Measurements from ENCODE around the gene SORCS3. TPM values are rescaled to one million over a fixed set of nuclear protein-coding genes. Genes with fewer than 3 reads are reported as not detected.

Gene SORCS3
- total RNA-seq, 1 donor from 2014 or later = 0.25 TPM

DNA sequence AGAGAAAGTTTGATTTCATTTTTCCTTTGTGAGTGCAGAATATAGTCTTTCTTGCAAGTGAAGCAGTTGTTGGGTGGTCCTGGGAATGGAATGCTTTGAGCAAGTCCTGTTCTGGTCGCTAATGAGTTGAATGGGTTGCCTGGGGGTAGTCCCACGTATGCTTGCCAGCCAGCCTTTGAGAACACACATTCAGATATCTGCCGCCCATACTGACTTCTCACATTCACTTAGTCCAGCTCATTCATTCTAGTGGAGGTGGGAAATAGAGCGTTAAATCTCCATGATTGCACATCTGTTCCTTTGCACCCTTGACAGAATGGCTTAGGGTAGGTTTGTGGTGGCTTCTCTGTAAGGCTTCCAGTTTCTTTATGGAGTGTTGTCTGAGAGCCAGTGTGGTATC lies 256.6 kb downstream of the SORCS3 start:
- Histone ChIP-seq H3K27me3 (no peaks in the 10 kb centered on the region), H3K9me3 (no peaks in the 10 kb centered on the region)
- intact Hi-C loops (cut with DNase I) = no loop called here

GRCh38 chr10:104899779-104900178 lies 258.7 kb downstream of the SORCS3 start:
- no peaks in the 10 kb centered on the region for H3K36me3 ChIP-seq
- no peak overlapping the region for H3K27ac ChIP-seq
- no peaks in the 10 kb centered on the region for H3K4me1 ChIP-seq
- no peak for DNase-seq (ENCODE audit: extremely low spot score in 2 of 2)
- TF ChIP-seq CTCF (IDR thresholded peaks at IDR 0.05) (no peak), POLR2AphosphoS5 (IDR thresholded peaks at IDR 0.05; ENCODE audit: insufficient read depth in 1 of 2, low read depth in 1 of 2) (no peak), POLR2A (IDR thresholded peaks at IDR 0.05) (no peak)
- intact Hi-C loops (cut with DNase I) = no loop called here
- H3K4me3 ChIP-seq = no peak overlapping the region
- no peaks in the 10 kb centered on the region for H3K9me3 ChIP-seq
- H3K27me3 ChIP-seq = no peaks in the 10 kb centered on the region

More for the DNA sequence above, 256.6 kb downstream of the SORCS3 start:
- H3K27ac ChIP-seq = no peak overlapping the region
- H3K4me3 ChIP-seq = no peak overlapping the region
- TF ChIP-seq CTCF (IDR thresholded peaks at IDR 0.05) (no peak), POLR2A (IDR thresholded peaks at IDR 0.05) (no peak), POLR2AphosphoS5 (IDR thresholded peaks at IDR 0.05; ENCODE audit: insufficient read depth in 1 of 2, low read depth in 1 of 2) (no peak)
- H3K36me3 ChIP-seq = no peaks in the 10 kb centered on the region
- H3K4me1 ChIP-seq = no peaks in the 10 kb centered on the region
- DNase-seq (ENCODE audit: extremely low spot score in 2 of 2) = no peak

- no peaks in the 10 kb centered on the region for H3K36me3 ChIP-seq
- intact Hi-C loops (cut with DNase I) = no loop called here
- no peaks in the 10 kb centered on the region for H3K9me3 ChIP-seq
These were observed 262.3 kb downstream of the SORCS3 start for GRCh38 chr10:104903433-104903832.

DNA sequence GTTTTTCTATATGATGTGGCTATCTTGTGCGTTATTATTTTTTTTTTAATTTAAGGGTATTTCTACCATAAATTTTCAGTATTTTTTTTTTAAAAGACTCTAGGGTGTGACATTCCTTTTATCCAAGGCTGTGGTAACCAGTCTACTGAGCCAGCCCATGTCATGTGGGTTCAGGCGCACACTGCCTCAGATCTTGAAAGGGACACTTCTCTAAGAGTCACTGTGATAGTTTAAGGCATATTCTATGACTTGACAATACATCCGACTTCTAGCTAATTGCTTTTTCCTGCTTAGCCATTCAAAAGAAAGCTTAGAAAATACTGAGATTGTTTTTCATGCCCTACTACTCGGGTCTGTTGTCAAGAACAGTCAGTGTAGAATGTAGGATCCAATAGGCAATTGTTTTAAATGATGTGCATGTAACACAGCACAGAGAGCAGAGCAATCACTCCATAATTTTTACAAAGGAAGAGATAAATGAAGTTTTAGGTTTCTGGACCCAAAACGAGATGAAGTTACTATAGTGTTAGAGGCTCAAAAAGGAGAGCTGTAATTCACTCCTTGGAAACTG lies 263.7 kb downstream of the SORCS3 start:
- intact Hi-C loops (cut with DNase I) = no loop called here
- no peak for DNase-seq (ENCODE audit: extremely low spot score in 2 of 2)
- no peaks in the 10 kb centered on the region for H3K36me3 ChIP-seq
- no peaks in the 10 kb centered on the region for H3K9me3 ChIP-seq
- no peaks in the 10 kb centered on the region for H3K4me1 ChIP-seq
- no peak overlapping the region for H3K4me3 ChIP-seq
- H3K27me3 ChIP-seq = no peaks in the 10 kb centered on the region
- TF ChIP-seq CTCF (IDR thresholded peaks at IDR 0.05) = no peak
- no peak for TF ChIP-seq POLR2AphosphoS5 (IDR thresholded peaks at IDR 0.05; ENCODE audit: insufficient read depth in 1 of 2, low read depth in 1 of 2)
- no peak for TF ChIP-seq POLR2A (IDR thresholded peaks at IDR 0.05)
- H3K27ac ChIP-seq = no peak overlapping the region

More at GRCh38 chr10:104903433-104903832, 262.3 kb downstream of the SORCS3 start:
- no peak for DNase-seq (ENCODE audit: extremely low spot score in 2 of 2)
- H3K4me1 ChIP-seq = no peaks in the 10 kb centered on the region
- H3K27ac ChIP-seq = no peak overlapping the region
- H3K4me3 ChIP-seq = no peak overlapping the region
- TF ChIP-seq POLR2A (IDR thresholded peaks at IDR 0.05) = no peak
- no peak for TF ChIP-seq CTCF (IDR thresholded peaks at IDR 0.05)
- TF ChIP-seq POLR2AphosphoS5 (IDR thresholded peaks at IDR 0.05; ENCODE audit: insufficient read depth in 1 of 2, low read depth in 1 of 2) = no peak
- no peaks in the 10 kb centered on the region for H3K27me3 ChIP-seq

DNA sequence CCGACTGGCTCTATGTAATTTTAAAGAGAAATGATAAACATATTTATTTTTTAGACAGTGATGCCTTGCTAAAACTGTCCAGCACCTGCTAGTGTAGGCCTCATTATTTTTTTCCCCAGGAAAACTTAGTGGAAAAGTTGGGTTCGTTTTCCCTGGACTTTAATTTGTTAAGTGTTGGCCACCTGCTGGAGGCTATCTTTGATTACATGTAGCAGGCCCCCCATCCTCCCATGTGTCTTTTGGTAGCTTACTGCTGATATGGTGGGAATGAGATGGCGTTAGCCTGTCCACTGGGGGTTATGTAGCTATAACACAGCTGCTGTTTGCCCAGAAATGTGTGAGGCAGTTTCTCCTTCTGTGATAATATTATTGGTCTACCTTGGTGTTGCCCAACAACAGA lies 265.0 kb downstream of the SORCS3 start:
- Histone ChIP-seq H3K27ac (no peak overlapping the region), H3K4me1 (no peaks in the 10 kb centered on the region), H3K27me3 (no peaks in the 10 kb centered on the region), H3K4me3 (no peak overlapping the region), H3K9me3 (no peaks in the 10 kb centered on the region), H3K36me3 (no peaks in the 10 kb centered on the region)
- no peak for DNase-seq (ENCODE audit: extremely low spot score in 2 of 2)
- TF ChIP-seq CTCF (IDR thresholded peaks at IDR 0.05) = no peak
- TF ChIP-seq POLR2AphosphoS5 (IDR thresholded peaks at IDR 0.05; ENCODE audit: insufficient read depth in 1 of 2, low read depth in 1 of 2) = no peak
- TF ChIP-seq POLR2A (IDR thresholded peaks at IDR 0.05) = no peak
- intact Hi-C loops (cut with DNase I) = no loop called here
